Neuronal stem cell (in vitro differentiated cells): ENCODE measurements around the gene ACER1.
"Not testable (repeated sequence)": the region's sequence is repeated elsewhere in the genome, so short reads cannot be mapped to it uniquely, and the experiment has no call there.

Source experiments
- DNase-seq: peaks from one replicate; pipeline ENCODE4 v3.0.0-alpha.2; 2013; ENCODE audit warnings: low spot score
- H2AFZ ChIP-seq: one replicate; pipeline ENCODE4 v1.6.1; 2013; ENCODE audit warnings: mild to moderate bottlenecking, low read length, inconsistent platforms
- H2AK5ac ChIP-seq: 2 replicates; pipeline ENCODE4 v1.6.1; 2013; ENCODE audit warnings: low read depth, mild to moderate bottlenecking, inconsistent platforms, low read length, moderate library complexity, mixed read lengths
- H2BK120ac ChIP-seq: 2 replicates; pipeline ENCODE4 v1.6.1; 2013; ENCODE audit warnings: low read depth, mild to moderate bottlenecking, inconsistent platforms, low read length, moderate library complexity, mixed read lengths
- H2BK12ac ChIP-seq: one replicate; pipeline ENCODE4 v1.6.1; 2013; ENCODE audit warnings: low read length, inconsistent platforms
- H2BK15ac ChIP-seq: 2 replicates; pipeline ENCODE4 v1.6.1; 2013; ENCODE audit warnings: mild to moderate bottlenecking, low read length, inconsistent platforms, mixed read lengths
- H2BK5ac ChIP-seq: one replicate; pipeline ENCODE4 v1.6.1; 2013; ENCODE audit warnings: inconsistent platforms, mild to moderate bottlenecking, low read length, moderate library complexity
- H3K14ac ChIP-seq: one replicate; pipeline ENCODE4 v1.6.1; 2013; ENCODE audit warnings: low read length, inconsistent platforms
- H3K18ac ChIP-seq: 2 replicates; pipeline ENCODE4 v1.6.1; 2013; ENCODE audit warnings: low read length, inconsistent platforms
- H3K23ac ChIP-seq: 2 replicates; pipeline ENCODE4 v1.6.1; 2013; ENCODE audit warnings: low read depth, mild to moderate bottlenecking, mixed read lengths, low read length, inconsistent platforms; ENCODE audit not compliant: poor library complexity
- H3K27ac ChIP-seq: replicated peaks from 3 replicates; pipeline ENCODE4 v1.5.1; 2013; ENCODE audit warnings: low read length, inconsistent platforms
- H3K27me3 ChIP-seq, 3 experiments: 2 replicates each; pipeline ENCODE4 v1.6.1; 2013; ENCODE audit warnings: low read length in 3 of 3, mild to moderate bottlenecking in 2 of 3, inconsistent platforms in 1 of 3, low read depth in 1 of 3, mixed read lengths in 1 of 3, moderate library complexity in 1 of 3; ENCODE audit not compliant: control insufficient read depth in 3 of 3, insufficient read depth in 3 of 3
- H3K36me3 ChIP-seq, 2 donors: replicated peaks in 1 of 2; 2 replicates each; pipeline ENCODE4 v1.6.1; 2013; ENCODE audit warnings: low read length in 2 of 2; ENCODE audit not compliant: control insufficient read depth in 2 of 2, insufficient read depth in 2 of 2
- H3K4ac ChIP-seq: 2 replicates; pipeline ENCODE4 v1.6.1; 2013; ENCODE audit warnings: inconsistent platforms, mild to moderate bottlenecking, low read length, moderate library complexity
- H3K4me1 ChIP-seq, 2 donors: 1 replicate in 1 of 2; 2 replicates in 1 of 2; pipeline ENCODE4 v1.6.1; 2013; ENCODE audit warnings: low read length in 2 of 2, low read depth in 1 of 2; ENCODE audit not compliant: control insufficient read depth in 2 of 2, insufficient read depth in 1 of 2
- H3K4me2 ChIP-seq: one replicate; pipeline ENCODE4 v1.6.1; 2013; ENCODE audit warnings: mild to moderate bottlenecking, low read length, inconsistent platforms; ENCODE audit not compliant: insufficient read depth, poor library complexity, severe bottlenecking
- H3K4me3 ChIP-seq, 2 donors: 2 replicates each; pipeline ENCODE4 v1.5.1; 2013; ENCODE audit warnings: low read length in 2 of 2, mild to moderate bottlenecking in 2 of 2, inconsistent platforms in 1 of 2, moderate library complexity in 1 of 2
- H3K79me1 ChIP-seq: one replicate; pipeline ENCODE4 v1.6.1; 2013; ENCODE audit warnings: low read depth, mild to moderate bottlenecking, inconsistent platforms, low read length, moderate library complexity
- H3K9ac ChIP-seq: one replicate; pipeline ENCODE4 v1.6.1; 2013; ENCODE audit warnings: mild to moderate bottlenecking, low read depth, low read length, inconsistent platforms; ENCODE audit not compliant: poor library complexity
- H3K9me3 ChIP-seq, 2 donors: replicated peaks in 1 of 2; 2 replicates each; pipeline versions ENCODE3 to v1.6.1; 2013; ENCODE audit warnings: low read length in 2 of 2, mild to moderate bottlenecking in 2 of 2, inconsistent platforms in 1 of 2, low read depth in 1 of 2, mixed read lengths in 1 of 2, moderate library complexity in 1 of 2; ENCODE audit not compliant: control insufficient read depth in 2 of 2, insufficient read depth in 1 of 2
- H4K8ac ChIP-seq: one replicate; pipeline ENCODE4 v1.6.1; 2013; ENCODE audit warnings: low read depth, mild to moderate bottlenecking, inconsistent platforms, low read length, moderate library complexity
- H4K91ac ChIP-seq: one replicate; pipeline ENCODE4 v1.6.1; 2013; ENCODE audit warnings: low read length, low read depth, mild to moderate bottlenecking, inconsistent platforms; ENCODE audit not compliant: poor library complexity
- WGBS, 2 donors: extraction: QIAGEN DNeasy Blood & Tissue Kit; methylation state at CpG; one replicate each; pipeline ENCODE4 v1.1.7; 2013; ENCODE audit warnings: missing lambda C conversion rate in 2 of 2, mixed read lengths in 1 of 2; ENCODE audit not compliant: insufficient read length in 2 of 2, insufficient replicate concordance in 1 of 2; ENCODE audit errors: extremely low coverage in 2 of 2; 5-methylcytosine and 5-hydroxymethylcytosine counted together

Gene ACER1

GRCh38 chr19:6360857-6361216 is 27.4 kb upstream of the ACER1 start:
- H3K9me3 ChIP-seq, H3K27me3 ChIP-seq, H3K4ac ChIP-seq, DNase-seq, H3K4me1 ChIP-seq, H2BK5ac ChIP-seq, H3K23ac ChIP-seq, H2BK120ac ChIP-seq, H3K9ac ChIP-seq, H4K91ac ChIP-seq, H3K4me2 ChIP-seq, H2BK12ac ChIP-seq, H4K8ac ChIP-seq, H3K14ac ChIP-seq, H2AK5ac ChIP-seq, H3K79me1 ChIP-seq, H3K27ac ChIP-seq, H2BK15ac ChIP-seq: not testable (repeated sequence)
- H3K36me3 ChIP-seq, result peaks cover 8 to 23% of the 10 kb centered on the region in 2 donors
- WGBS, 2 donors, result no CpG with 5 or more reads among the region's 10 CpGs
- H3K18ac ChIP-seq, result peak overlapping the region; percentile 44
- H3K4me3 ChIP-seq, result peak overlapping the region; percentile 69 to 96
- peak overlapping the region; percentile 98 for H2AFZ ChIP-seq

- not testable (repeated sequence) for H3K4me1 ChIP-seq, H3K27me3 ChIP-seq, H3K4me3 ChIP-seq, H4K8ac ChIP-seq, H3K4ac ChIP-seq, H2BK15ac ChIP-seq, H2BK5ac ChIP-seq, H3K23ac ChIP-seq, H2AK5ac ChIP-seq, H2BK120ac ChIP-seq, H3K4me2 ChIP-seq, H4K91ac ChIP-seq, H3K79me1 ChIP-seq, H3K9ac ChIP-seq, H3K18ac ChIP-seq, H3K9me3 ChIP-seq, H2AFZ ChIP-seq, H3K14ac ChIP-seq, H2BK12ac ChIP-seq, H3K27ac ChIP-seq, DNase-seq
- peaks cover 8 to 19% of the 10 kb centered on the region in 2 donors for H3K36me3 ChIP-seq
- no CpG with 5 or more reads among the region's 12 CpGs for WGBS, 2 donors
These were observed 27.0 kb upstream of the ACER1 start for GRCh38 chr19:6360445-6360844.

- Histone ChIP-seq H3K27me3 (no peaks in the 10 kb centered on the region), H2BK120ac (no peak overlapping the region), H2BK15ac (no peak overlapping the region), H4K8ac (no peak overlapping the region), H3K4me2 (no peak overlapping the region), H3K4ac (no peak overlapping the region), H2AK5ac (no peak overlapping the region), H2BK12ac (no peak overlapping the region), H3K14ac (no peak overlapping the region), H3K79me1 (peaks cover 4% of the 10 kb centered on the region), H3K9me3 (no peaks in the 10 kb centered on the region), H3K36me3 (peaks cover 5 to 13% of the 10 kb centered on the region in 2 donors), H3K18ac (no peak overlapping the region), H3K9ac (no peak overlapping the region), H3K23ac (no peak overlapping the region), H2BK5ac (no peak overlapping the region), H3K4me3 (no peak overlapping the region), H2AFZ (no peak overlapping the region), H3K27ac (no peak overlapping the region), H3K4me1 (peaks cover 3 to 5% of the 10 kb centered on the region in 2 donors), H4K91ac (no peak overlapping the region)
- WGBS, 2 donors, result no CpG with 5 or more reads among the region's 5 CpGs
- no peak for DNase-seq
These were observed 26.3 kb upstream of the ACER1 start for GRCh38 chr19:6359568-6360341.

- peak overlapping the region; percentile 58 for H3K18ac ChIP-seq
- no peak overlapping the region for H2BK120ac ChIP-seq
- H2BK5ac ChIP-seq, result no peak overlapping the region
- H3K4me2 ChIP-seq, result no peak overlapping the region
- peak overlapping the region; percentile 67 for H3K9ac ChIP-seq
- no peak overlapping the region for H3K4ac ChIP-seq
- H4K8ac ChIP-seq, result no peak overlapping the region
- no peak for DNase-seq
- H2BK12ac ChIP-seq, result no peak overlapping the region
- H2AFZ ChIP-seq, result peak overlapping the region; percentile 60
- H3K9me3 ChIP-seq, result no peaks in the 10 kb centered on the region
- peaks cover 2% of the 10 kb centered on the region for H3K79me1 ChIP-seq
- H3K14ac ChIP-seq, result no peak overlapping the region
- no peak overlapping the region for H3K27ac ChIP-seq
- H3K4me1 ChIP-seq, result peaks cover 3 to 5% of the 10 kb centered on the region in 2 donors
- WGBS, 2 donors, result no CpG with 5 or more reads among the region's 9 CpGs
- H3K27me3 ChIP-seq, result no peaks in the 10 kb centered on the region
- H3K36me3 ChIP-seq, result peaks cover 0 to under 1% of the 10 kb centered on the region in 2 donors
- no peak overlapping the region for H2BK15ac ChIP-seq
- no peak overlapping the region for H2AK5ac ChIP-seq
- no peak overlapping the region for H4K91ac ChIP-seq
- H3K23ac ChIP-seq, result no peak overlapping the region
- H3K4me3 ChIP-seq, result no peak overlapping the region
These were observed 24.6 kb upstream of the ACER1 start for GRCh38 chr19:6358003-6358402.
